HG03280 (cell line): ENCODE data around the gene CCDC27.

Experiments
- ATAC-seq: cut with Tn5 transposase; IDR thresholded peaks from one replicate; pipeline ENCODE4 v1.9.1; 2021; ENCODE audit warnings: mild to moderate bottlenecking, moderate library complexity; ENCODE audit not compliant: unreplicated experiment

Gene CCDC27

GRCh38 chr1:3752400-3752945, at the start of gene CCDC27:
CCDC27 (plus strand) TSS chr1:3752450; CDS start chr1:3752482, 32 bp downstream.
- ATAC-seq = no peak

- no peak for ATAC-seq
These were observed 49.7 kb upstream of the CCDC27 start for GRCh38 chr1:3702528-3702927.

DNA sequence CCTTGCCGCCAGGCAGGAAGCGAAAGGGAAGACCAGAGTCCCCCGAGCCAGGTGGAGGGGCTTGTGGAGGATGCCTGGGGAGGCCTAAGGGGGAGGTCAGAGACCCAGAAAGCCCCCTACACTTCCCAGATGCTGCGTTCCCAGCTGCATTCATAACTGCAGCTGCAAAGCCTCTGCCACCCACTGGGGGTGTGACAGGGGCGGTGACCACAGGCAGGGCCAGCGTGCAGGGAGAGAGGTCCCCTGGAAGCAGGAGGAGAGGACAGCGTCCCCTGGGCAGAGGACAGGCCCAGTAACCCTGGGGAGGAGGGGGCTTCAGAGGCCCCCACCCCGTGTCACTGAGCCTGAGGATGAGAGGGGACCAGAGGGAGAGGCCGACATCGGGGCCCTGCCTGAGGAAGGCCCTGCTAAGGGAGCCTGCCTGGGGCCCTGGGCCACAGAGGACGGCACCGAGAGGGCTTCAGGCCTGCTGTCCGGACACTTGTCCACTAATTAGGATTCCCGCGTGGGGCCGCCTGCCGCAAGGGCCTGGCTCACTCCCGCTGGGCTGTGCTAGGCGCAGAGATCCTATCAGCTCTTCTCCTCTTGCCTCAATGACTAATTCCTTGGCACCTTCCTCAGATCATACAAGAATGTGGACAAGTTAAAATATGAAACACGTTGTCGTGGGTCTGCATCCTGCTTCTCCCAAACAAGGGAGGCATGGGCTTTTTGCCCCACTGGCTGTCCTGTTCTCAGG, 49.1 kb upstream of the CCDC27 start:
- no peak for ATAC-seq

DNA sequence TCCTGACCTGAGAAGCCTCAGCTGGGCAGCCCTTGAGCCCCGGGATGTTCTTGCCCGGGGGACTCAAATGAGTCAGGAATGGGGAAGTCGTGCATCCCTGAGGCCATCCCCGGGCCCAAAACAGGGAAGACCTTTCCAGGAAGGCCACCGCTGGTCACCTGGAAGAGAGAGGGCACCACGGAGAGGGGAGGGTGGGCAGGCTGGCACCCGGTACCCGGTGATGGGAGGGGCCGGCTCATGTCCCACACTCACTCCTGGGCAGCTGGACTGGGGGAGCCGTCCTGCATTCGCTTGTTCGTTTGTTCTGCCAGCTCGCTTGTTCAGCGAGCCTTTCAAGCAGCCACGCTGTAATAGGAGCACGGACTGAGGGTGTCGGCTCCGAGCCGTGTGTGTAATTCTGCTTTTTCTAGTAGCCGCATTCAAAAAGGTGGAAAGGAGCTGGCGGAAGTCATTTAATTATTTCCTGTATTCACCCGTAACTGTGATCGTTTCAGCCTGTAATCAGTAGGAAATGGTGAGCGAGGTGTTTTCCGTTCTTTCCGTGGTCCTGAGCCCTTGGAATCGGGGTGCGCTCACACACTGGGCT, 48.4 kb upstream of the CCDC27 start:
- ATAC-seq = no peak

GRCh38 chr1:3705341-3705950, 46.8 kb upstream of the CCDC27 start:
- ATAC-seq = no peak

DNA sequence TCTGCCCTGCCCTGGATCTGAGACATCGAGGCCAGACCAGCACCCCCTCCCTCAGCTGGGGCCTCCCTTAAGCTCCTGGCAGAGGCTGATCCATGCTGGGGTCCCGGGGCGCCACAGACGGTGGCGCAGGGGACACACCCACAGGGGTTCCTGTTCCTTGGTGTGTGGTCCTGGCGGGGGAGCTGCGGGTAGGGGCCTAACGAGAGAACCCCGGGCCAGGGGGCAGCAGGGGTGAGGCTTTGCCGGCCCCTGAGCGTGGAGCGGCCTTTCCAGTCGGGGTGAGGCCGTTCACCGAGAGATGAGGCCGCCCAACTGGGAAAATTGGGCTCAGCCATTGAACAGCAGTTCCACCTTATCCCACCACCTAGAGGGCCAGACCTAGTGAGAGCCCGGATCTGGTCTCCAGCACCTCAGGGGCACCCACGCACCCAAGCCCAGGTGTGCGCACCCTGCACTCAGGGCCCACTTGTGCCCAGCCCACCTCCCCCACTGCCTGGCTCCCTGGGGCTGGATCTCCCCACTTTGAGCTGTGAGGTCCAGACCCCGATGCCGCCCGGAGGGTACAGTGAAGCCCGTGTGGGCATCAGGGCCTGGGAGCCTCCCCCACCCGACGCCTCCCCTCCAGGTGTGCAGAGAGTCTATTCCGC, 45.5 kb upstream of the CCDC27 start:
- no peak for ATAC-seq

DNA sequence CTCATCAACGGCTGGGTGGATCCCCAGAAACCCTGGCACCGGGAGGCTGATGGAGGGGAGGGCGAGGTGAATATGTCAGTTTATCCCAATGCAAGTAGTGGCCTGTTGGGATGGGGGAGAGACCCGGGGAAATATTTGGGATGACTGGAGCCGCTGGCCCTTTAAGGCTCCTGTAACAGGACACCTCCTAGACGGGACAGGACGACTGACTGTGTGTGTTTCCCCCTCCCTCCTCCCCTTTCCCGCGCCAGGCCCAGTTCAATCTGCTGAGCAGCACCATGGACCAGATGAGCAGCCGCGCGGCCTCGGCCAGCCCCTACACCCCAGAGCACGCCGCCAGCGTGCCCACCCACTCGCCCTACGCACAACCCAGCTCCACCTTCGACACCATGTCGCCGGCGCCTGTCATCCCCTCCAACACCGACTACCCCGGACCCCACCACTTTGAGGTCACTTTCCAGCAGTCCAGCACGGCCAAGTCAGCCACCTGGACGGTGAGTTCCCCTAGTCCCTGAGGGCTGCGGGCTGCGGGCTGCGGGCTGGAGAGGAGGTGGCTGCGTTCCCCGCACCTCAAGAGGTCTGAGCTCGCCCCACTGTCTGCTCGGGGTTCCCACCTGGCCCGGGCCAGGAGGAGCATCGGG, 44.8 kb upstream of the CCDC27 start:
- ATAC-seq = no peak

DNA sequence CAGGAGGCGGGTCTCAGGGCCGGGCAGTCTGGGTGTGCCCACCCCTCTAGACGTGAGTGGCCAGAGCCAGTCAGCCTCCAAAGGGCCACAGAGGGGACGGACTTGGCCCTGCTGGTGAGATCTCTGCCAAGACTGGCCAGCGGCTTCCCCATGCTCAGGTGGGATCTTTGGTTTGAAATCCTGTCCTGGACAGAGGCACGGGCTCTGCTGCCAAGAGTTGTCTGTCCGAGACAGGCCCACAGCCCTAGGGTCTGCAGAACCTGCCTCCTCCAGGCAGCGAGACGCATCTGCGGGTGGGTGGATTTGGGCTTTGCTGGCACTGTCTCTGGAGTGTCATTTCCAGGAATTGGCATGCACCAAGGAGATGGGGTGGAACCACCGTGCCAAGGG, 44.3 kb upstream of the CCDC27 start:
- no peak for ATAC-seq

DNA sequence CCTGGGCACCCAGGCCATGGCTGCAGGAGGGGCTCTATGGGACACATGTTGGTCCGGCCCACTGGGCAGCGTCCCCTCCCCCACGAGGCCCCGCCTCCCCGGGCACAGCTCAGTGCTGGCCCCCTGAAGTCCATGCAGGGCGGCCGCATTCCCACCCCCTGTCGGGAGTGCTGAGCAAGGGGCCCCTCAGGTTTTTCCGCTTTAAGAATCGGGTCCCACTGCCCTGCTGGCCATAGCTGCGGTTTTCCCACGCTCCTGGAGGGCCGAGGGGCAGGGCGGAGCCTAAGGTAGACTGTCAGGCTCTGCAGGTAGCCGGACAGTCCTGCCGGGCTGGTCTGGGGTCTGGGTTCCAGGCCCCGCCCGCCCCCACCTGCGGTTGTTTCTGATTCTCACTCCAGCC, 43.5 kb upstream of the CCDC27 start:
- ATAC-seq = no peak

DNA sequence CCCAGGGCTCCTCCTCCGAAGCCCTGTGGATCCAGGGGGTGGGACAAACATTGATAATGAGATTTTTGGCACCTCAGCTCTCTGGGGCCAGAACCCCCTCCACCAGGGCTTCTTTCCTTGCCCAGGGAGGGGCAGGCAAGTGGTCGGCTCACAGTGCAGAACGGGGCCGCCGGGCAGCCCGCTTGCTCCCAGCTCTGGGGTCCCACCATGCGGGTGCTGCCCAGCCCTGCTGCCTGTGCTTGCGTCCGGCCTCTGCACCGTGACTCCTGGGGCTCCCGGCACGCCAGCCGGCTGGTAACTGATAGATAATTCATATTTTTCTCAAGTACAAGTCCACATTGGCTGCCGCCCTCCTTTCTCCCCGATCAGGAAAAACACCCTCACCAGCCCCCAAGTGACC, 42.0 kb upstream of the CCDC27 start:
- ATAC-seq = no peak

GRCh38 chr1:3711381-3711779, 40.9 kb upstream of the CCDC27 start:
- no peak for ATAC-seq

- ATAC-seq = no peak
These were observed 40.3 kb upstream of the CCDC27 start for GRCh38 chr1:3711780-3712451.

DNA sequence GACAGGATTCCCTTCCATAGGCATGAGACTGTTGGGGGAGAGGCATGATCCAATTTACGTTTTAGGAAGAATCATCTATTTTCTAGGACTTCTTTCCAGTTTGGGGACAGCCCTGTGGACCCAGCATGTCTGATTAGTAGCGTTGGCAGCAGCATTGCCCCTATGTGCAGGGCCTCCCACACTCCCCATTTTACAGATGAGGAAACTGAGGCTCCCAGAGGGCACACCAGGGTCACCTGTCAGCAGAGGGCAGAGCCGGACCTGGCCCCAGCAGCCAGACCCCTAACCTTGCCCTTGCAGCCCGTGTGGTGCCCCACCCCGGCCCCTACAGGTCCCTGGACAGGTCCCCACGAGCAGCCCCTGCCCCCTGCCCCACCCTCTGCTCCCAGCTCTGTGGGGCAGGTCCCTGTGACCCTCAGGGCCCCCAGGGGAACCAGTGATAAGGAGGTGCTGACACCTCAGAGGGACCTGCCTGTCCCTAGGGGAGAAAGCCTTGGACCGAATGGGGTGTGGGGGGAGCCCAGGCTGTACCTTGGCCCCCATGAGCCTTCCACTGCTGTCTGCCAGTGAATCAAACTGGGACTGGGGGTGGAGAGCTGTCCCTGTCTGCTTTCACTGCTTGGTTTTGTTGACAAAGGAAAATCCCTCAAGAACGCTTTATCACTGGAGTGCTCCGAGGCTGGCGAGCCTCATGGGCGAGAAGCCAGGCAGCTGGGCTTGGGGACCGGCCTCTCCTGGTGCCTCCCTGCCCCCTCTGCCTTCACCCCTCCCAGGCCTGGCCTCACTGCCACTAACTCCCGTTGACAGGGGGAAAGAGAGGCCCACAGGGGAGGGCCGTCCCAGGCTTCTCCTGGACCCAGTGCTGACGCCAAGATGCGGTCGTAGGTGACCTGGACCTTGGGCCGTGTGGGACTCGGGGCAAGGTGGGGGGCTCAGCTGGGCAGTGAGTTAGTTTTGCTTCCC, 39.4 kb upstream of the CCDC27 start:
- ATAC-seq = no peak

GRCh38 chr1:3713840-3714239, 38.4 kb upstream of the CCDC27 start:
- ATAC-seq = no peak

GRCh38 chr1:3714284-3714741, 37.9 kb upstream of the CCDC27 start:
- ATAC-seq = no peak

DNA sequence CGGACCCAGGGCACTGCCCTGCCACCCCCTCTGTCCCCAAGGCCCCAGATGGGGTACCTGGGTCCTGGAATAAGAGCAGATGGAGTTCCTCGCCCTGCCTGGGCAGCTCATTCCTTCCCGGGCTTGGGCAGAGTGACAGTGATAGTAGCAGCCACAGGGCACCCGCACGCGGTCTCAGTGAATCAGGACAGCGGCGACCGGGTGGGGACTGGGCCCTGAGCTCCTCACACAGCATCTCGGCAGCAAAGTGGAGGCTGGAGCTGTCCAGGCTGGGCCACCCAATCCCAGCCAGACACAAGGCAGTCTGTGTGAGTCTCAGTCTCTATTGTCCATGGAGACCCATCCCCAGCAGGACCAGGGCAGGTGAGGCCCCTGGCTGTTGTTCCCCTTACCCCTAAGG, 37.4 kb upstream of the CCDC27 start:
- ATAC-seq = no peak

- ATAC-seq = no peak
These were observed 35.9 kb upstream of the CCDC27 start for GRCh38 chr1:3716351-3716750.

- no peak for ATAC-seq
These were observed 35.1 kb upstream of the CCDC27 start for GRCh38 chr1:3717041-3717714.
